HCT116 (cell line): ENCODE measurements around the gene MCOLN3. TPM values are rescaled to one million over a fixed set of nuclear protein-coding genes. Genes with fewer than 3 reads are reported as not detected.

Source experiments
- ATAC-seq: fragments of 200-7000 bp; cut with Tn5 transposase; 2 replicates; pipeline ENCODE4 v1.9.1; 2020; ENCODE audit warnings: mild to moderate bottlenecking, moderate library complexity
- BruUV-seq: library from RNA; stranded (reverse); fragments of 400-500 nt; replicated peaks from 2 replicates; lab custom pipeline; 2021; lab: Mats Ljungman, UMichigan
- CTCF ChIA-PET: fragments of 300-600 bp; sonication (Branson Sonifier 250); formaldehyde crosslinking; loops from one replicate; lab custom pipeline; 2021; ENCODE audit warnings: antibody characterized with exemption; lab: Charles Lee
- POLR2A ChIA-PET: fragments of 300-600, 350-600 bp; sonication (Branson Sonifier 250); formaldehyde crosslinking; loops from one replicate; lab custom pipeline; 2021; ENCODE audit warnings: antibody characterized with exemption; lab: Charles Lee
- RAD21 ChIA-PET, 2 experiments: fragments of 300-600 bp; sonication (Branson Sonifier 250); formaldehyde crosslinking; loops; one replicate each; lab custom pipeline; 2023; ENCODE audit warnings: low total read pairs in 2 of 2; ENCODE audit not compliant: uncharacterized antibody in 2 of 2, unreplicated experiment in 2 of 2, low non-redundant PET in 1 of 2; lab: Charles Lee
- DNase-seq: peaks from one replicate; pipeline ENCODE4 v3.0.0-alpha.2; 2010; ENCODE audit warnings: low read depth, low spot score
- H2AFZ ChIP-seq: fragments of 200-600 bp; shearing (Covaris generic), sonication (generic); 2 replicates; pipeline ENCODE4 v1.6.1; 2017; ENCODE audit warnings: low read depth, mixed run types, mixed read lengths, antibody characterized with exemption, low read length; ENCODE audit not compliant: poor library complexity, severe bottlenecking
- H3K27ac ChIP-seq: 2 replicates; pipeline ENCODE4 v1.5.1; 2012; ENCODE audit warnings: low read depth, low read length
- H3K27me3 ChIP-seq: fragments of 200-600 bp; sonication (generic); 2 replicates; pipeline ENCODE4 v1.6.1; 2016; ENCODE audit warnings: mixed run types, low read length, mixed read lengths; ENCODE audit not compliant: insufficient read depth
- H3K36me3 ChIP-seq, 2 experiments: fragments of 200-500 bp in 1 of 2; fragments of 200-600 bp in 1 of 2; sonication (Bioruptor generic) in 1 of 2; sonication (generic) in 1 of 2; 2 replicates each; pipeline versions ENCODE4 v1.5.1 to v1.6.1; 2014 to 2016; ENCODE audit warnings: low read length in 2 of 2, inconsistent platforms in 1 of 2, mixed read lengths in 1 of 2, mixed run types in 1 of 2; ENCODE audit not compliant: insufficient read depth in 2 of 2, control insufficient read depth in 1 of 2
- H3K4me1 ChIP-seq, 2 experiments: fragments of 200-600 bp in 1 of 2; sonication (generic) in 1 of 2; 2 replicates each; pipeline versions ENCODE4 v1.5.1 to v1.6.1; 2012 to 2017; ENCODE audit warnings: low read length in 2 of 2, inconsistent platforms in 1 of 2, mild to moderate bottlenecking in 1 of 2, mixed read lengths in 1 of 2, mixed run types in 1 of 2, moderate library complexity in 1 of 2; ENCODE audit not compliant: insufficient read depth in 2 of 2, control insufficient read depth in 1 of 2
- H3K4me2 ChIP-seq: fragments of 200-600 bp; sonication (generic); 2 replicates; pipeline ENCODE4 v1.6.1; 2017; ENCODE audit warnings: mixed run types, low read length, mixed read lengths
- H3K4me3 ChIP-seq, 2 experiments: fragments of 200-600 bp in 1 of 2; sonication (generic) in 1 of 2; replicated peaks in 1 of 2; 2 replicates each; pipeline ENCODE4 v1.5.1; 2011 to 2016; ENCODE audit warnings: low read length in 2 of 2, control low read depth in 1 of 2, low read depth in 1 of 2, mild to moderate bottlenecking in 1 of 2, mixed read lengths in 1 of 2, mixed run types in 1 of 2
- H3K79me2 ChIP-seq: fragments of 200-600 bp; sonication (generic); 2 replicates; pipeline ENCODE4 v1.6.1; 2017; ENCODE audit warnings: mild to moderate bottlenecking, mixed run types, low read length, moderate library complexity, mixed read lengths; ENCODE audit not compliant: insufficient read depth
- H3K9ac ChIP-seq: fragments of 200-600 bp; sonication (generic); 2 replicates; pipeline ENCODE4 v1.6.1; 2016; ENCODE audit warnings: low read length, mixed read lengths
- H3K9me2 ChIP-seq: fragments of 200-600 bp; sonication (generic), shearing (Covaris generic); 2 replicates; pipeline ENCODE4 v1.6.1; 2017; ENCODE audit warnings: mixed run types, mild to moderate bottlenecking, moderate library complexity; ENCODE audit not compliant: insufficient read depth
- H3K9me3 ChIP-seq, 2 experiments: fragments of 200-500 bp in 1 of 2; fragments of 200-600 bp in 1 of 2; sonication (Bioruptor generic) in 1 of 2; sonication (generic) in 1 of 2; 2 replicates each; pipeline ENCODE4 v1.6.1; 2014 to 2017; ENCODE audit warnings: low read length in 2 of 2, mixed read lengths in 2 of 2, inconsistent platforms in 1 of 2, low read depth in 1 of 2, mild to moderate bottlenecking in 1 of 2, mixed run types in 1 of 2, moderate library complexity in 1 of 2; ENCODE audit not compliant: control insufficient read depth in 1 of 2, insufficient read depth in 1 of 2
- H4K20me1 ChIP-seq: fragments of 200-600 bp; sonication (generic), shearing (Covaris generic); 2 replicates; pipeline ENCODE4 v1.6.1; 2017; ENCODE audit warnings: mixed run types, mild to moderate bottlenecking, moderate library complexity; ENCODE audit not compliant: insufficient read depth
- CEBPB ChIP-seq: IDR thresholded peaks from 2 replicates; pipeline ENCODE4 v1.6.1; 2012; ENCODE audit warnings: low read depth
- EZH2 ChIP-seq: fragments of 200-600 bp; sonication (generic); IDR thresholded peaks from 2 replicates; pipeline ENCODE4 v1.6.1; 2017; ENCODE audit warnings: antibody characterized with exemption, mixed run types
- EZH2phosphoT487 ChIP-seq: fragments of 200-600 bp; IDR thresholded peaks from 2 replicates; pipeline ENCODE4 v1.6.1; 2018; ENCODE audit warnings: antibody characterized with exemption, borderline replicate concordance
- RAD21 ChIP-seq: IDR thresholded peaks from 2 replicates; pipeline ENCODE4 v1.6.1; 2012; ENCODE audit warnings: low read depth, mild to moderate bottlenecking
- YY1 ChIP-seq: IDR thresholded peaks from 2 replicates; pipeline ENCODE4 v1.6.1; 2011; ENCODE audit warnings: low read length, low read depth, moderate library complexity, mild to moderate bottlenecking; ENCODE audit not compliant: insufficient replicate concordance; ENCODE audit errors: extremely low read depth
- ZFX ChIP-seq: fragments of 450-650 bp; IDR thresholded peaks from 2 replicates; pipeline ENCODE4 v1.6.1; 2017
- intact Hi-C: fragments of 100-400 bp; cut with micrococcal nuclease; formaldehyde crosslinking; loops from 2 replicates; pipeline ENCODE4 v1.10.0; 2022
- total RNA-seq: library from RNA; stranded (reverse); gene quantifications from one replicate; pipeline ENCODE4 v1.2.1, GENCODE V29; 2021; ENCODE audit not compliant: unreplicated experiment

The MCOLN3 gene
- total RNA-seq, 1 experiment from 2014 or later: 10.7 TPM

DNA sequence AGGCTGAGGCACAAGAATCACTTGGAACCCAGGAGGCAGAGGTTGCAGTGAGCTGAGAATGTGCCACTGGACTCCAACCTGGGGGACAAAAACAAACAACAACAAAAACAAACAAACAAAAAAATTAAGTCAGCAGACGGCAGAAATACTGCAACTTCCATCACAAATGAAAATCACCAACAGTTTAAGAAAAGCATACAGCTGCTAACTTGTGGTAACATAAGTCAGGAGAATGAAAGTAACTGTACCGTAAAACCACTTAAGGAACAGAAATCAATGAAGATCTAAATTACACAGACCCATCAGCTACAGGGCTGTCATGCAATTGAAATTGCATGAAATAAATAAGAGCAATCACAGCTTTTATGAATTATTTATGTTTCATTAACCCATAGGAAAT is 76.3 kb downstream of the MCOLN3 start:
- no peak overlapping the region for H2AFZ ChIP-seq
- H3K79me2 ChIP-seq: no peaks in the 10 kb centered on the region
- H3K27ac ChIP-seq: no peak overlapping the region
- H3K36me3 ChIP-seq: no peaks in the 10 kb centered on the region
- ChIA-PET RAD21 (no interaction called here), CTCF (interaction anchor here (2.2 kb wide), 1 partner anchor 27 kb away, joined by 7 read pairs; no protein-coding TSS in a partner anchor), POLR2A (no interaction called here)
- no peak for ATAC-seq
- intact Hi-C loops: no loop called here
- no peaks in the 10 kb centered on the region for H4K20me1 ChIP-seq
- H3K4me1 ChIP-seq: no peaks in the 10 kb centered on the region
- no peaks in the 10 kb centered on the region for H3K9me2 ChIP-seq
- no peak overlapping the region for H3K9ac ChIP-seq
- H3K4me2 ChIP-seq: no peak overlapping the region
- no peak for TF ChIP-seq ZFX
- TF ChIP-seq YY1: no peak
- TF ChIP-seq CEBPB: no peak
- TF ChIP-seq EZH2phosphoT487: no peak
- no peaks in the 10 kb centered on the region for H3K9me3 ChIP-seq
- no peak overlapping the region for H3K4me3 ChIP-seq
- BruUV-seq: no TSS peak
- no peaks in the 10 kb centered on the region for H3K27me3 ChIP-seq
- no peak for DNase-seq

DNA sequence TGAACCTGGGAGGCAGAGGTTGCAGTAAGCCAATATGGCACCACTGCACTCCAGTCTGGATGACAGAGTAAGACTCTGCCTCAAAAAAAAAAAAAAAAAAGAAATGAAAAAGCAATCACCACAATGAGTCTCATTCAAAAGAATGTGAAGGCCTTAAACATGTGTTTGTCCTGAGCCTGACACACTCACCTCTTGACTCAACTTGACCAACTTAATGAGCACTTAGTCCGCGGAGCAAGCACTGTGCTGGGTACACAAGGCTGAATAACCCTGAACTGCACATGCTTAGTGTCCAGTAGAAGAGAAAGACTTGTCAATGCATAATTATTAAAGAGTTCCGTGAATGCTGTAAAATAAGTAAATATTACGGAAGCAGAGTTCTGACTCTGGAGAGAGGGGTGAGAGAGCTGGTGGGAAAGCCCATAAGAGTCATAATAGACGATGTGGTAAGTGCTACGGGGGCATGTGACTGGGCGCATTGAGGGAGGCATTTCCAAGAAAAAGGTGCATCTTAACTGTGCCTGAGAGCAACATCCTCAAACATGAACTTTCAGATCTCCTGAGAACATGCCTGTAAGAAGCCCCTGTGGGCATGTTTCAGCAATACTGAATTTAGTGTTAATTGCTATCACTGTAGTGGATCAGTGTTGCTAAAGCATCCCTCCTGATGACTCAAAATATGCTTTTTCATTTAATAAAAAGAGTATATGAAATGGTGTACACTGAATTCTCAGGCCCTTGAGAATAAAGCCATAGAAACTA is 78.6 kb downstream of the MCOLN3 start:
- Histone ChIP-seq H4K20me1 (no peaks in the 10 kb centered on the region), H3K9ac (no peak overlapping the region), H3K9me3 (no peaks in the 10 kb centered on the region), H3K4me3 (no peak overlapping the region), H3K4me1 (no peaks in the 10 kb centered on the region), H2AFZ (no peak overlapping the region), H3K4me2 (no peak overlapping the region), H3K36me3 (no peaks in the 10 kb centered on the region), H3K9me2 (no peaks in the 10 kb centered on the region), H3K79me2 (no peaks in the 10 kb centered on the region), H3K27ac (no peak overlapping the region), H3K27me3 (no peaks in the 10 kb centered on the region)
- no TSS peak for BruUV-seq
- CTCF ChIA-PET: no interaction called here
- intact Hi-C loops: no loop called here
- TF ChIP-seq RAD21 (no peak), EZH2 (no peak)
- POLR2A ChIA-PET: no interaction called here
- DNase-seq (no peak), ATAC-seq (no peak)
- RAD21 ChIA-PET: no interaction called here
